Liver (tissue), 3 donors: ENCODE measurements around the gene POLG.
A peak's percentile ranks its signal among the peaks of the same experiment; 100 is the strongest.

Experiments
- CTCF ChIP-seq: fragments of 150-350 bp; IDR thresholded peaks from 2 replicates; pipeline ENCODE4 v1.5.1; 2017; ENCODE audit warnings: improper control_type of control experiment, low read depth, low read length; ENCODE audit not compliant: missing input control
- TAF1 ChIP-seq: conservative IDR thresholded peaks from 2 replicates; pipeline ENCODE4 v1.6.1; 2016; ENCODE audit warnings: antibody characterized with exemption, mild to moderate bottlenecking
- donor health status: healthy.
- donor health status: healthy.

DNA sequence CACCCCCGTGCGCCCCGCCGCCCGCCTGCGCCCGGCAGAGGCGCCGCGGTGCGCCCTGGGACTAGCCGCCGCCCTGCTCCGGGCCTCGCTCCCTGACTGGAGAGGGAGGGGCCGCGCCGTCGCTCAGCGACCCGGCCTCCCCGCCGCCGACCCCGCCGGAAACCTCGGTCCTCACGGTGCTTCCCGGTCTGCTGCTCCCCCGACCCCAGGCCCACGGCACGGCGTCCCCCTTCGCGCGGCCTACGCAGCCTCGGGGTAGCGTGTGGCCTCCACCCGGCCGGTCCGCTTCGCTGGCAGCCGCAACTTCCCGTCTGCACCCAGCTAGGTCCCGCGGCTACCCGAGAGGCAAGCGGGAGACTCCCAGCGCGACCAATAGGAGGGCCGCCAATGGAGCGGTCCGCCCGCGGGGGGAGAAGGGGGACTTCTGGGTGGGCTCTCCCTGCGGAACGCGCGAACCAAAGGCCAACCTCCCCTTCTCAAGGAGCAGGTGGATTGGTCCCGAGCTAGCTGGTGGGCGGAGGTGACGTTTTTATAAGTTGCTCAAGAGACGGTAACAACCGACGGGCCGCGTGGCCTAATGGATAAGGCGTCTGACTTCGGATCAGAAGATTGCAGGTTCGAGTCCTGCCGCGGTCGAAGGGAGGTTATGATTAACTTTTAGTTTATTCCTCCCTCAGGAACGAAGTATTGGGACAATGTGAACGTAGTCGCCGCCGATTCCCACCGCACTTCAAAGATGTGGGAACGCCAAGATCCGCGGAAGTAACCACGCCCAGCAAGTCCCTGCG is at the start of gene POLG:
- TF ChIP-seq TAF1 (peak; percentile 62), CTCF (no peak)
